HepG2 (cell line): ENCODE data around the gene IRF2BPL. TPM values are rescaled to one million over a fixed set of nuclear protein-coding genes. Genes with fewer than 3 reads are reported as not detected.

ENCODE experiments used
- ATAC-seq: fragments of 200-7000 bp; cut with Tn5 transposase; 3 replicates; pipeline ENCODE4 v1.9.1; 2020; ENCODE audit warnings: mild to moderate bottlenecking, moderate library complexity
- BruUV-seq: library from RNA; stranded (reverse); fragments of 400-500 nt; replicated peaks from 2 replicates; lab custom pipeline; 2021; lab: Mats Ljungman, UMichigan
- CTCF ChIA-PET: fragments of 300-600 bp; formaldehyde crosslinking; extraction: SDS; loops from one replicate; lab custom pipeline; 2021; ENCODE audit warnings: low total read pairs, inconsistent platforms, low intra/inter-chr PET ratio; lab: Yijun Ruan, JAX
- POLR2A ChIA-PET: fragments of 350-600 bp; sonication (Branson Sonifier 250); formaldehyde crosslinking; loops from one replicate; lab custom pipeline; 2020; ENCODE audit warnings: antibody characterized with exemption, inconsistent platforms; lab: Yijun Ruan, JAX
- DNase-seq: peaks from one replicate; pipeline ENCODE4 v3.0.0-alpha.2; 2015; ENCODE audit warnings: low spot score
- FAIRE-seq: peaks from 3 replicates; lab custom pipeline; 2011; peaks lifted over from hg19 to GRCh38; lab: Jason Lieb, UNC
- H2AFZ ChIP-seq: one replicate; pipeline ENCODE4 v1.6.1; 2011; ENCODE audit warnings: low read length, inconsistent platforms
- H3K27ac ChIP-seq: fragments of 300-600 bp; 3 replicates; pipeline ENCODE4 v1.8.0; 2011; ENCODE audit warnings: mixed run types, mild to moderate bottlenecking, mixed read lengths, low read length, inconsistent platforms; ENCODE audit not compliant: insufficient read depth; ENCODE audit errors: extremely low read length
- H3K27me3 ChIP-seq, 2 experiments: fragments of 200-600 bp in 1 of 2; 2 replicates in 1 of 2; 3 replicates in 1 of 2; pipeline versions ENCODE4 v1.6.0 to v1.8.0; 2011; ENCODE audit warnings: low read length in 2 of 2, mild to moderate bottlenecking in 2 of 2, moderate library complexity in 2 of 2, inconsistent platforms in 1 of 2; ENCODE audit not compliant: insufficient read depth in 2 of 2, control insufficient read depth in 1 of 2
- H3K36me3 ChIP-seq, 2 experiments: fragments of 200-600 bp in 1 of 2; replicated peaks in 1 of 2; 2 replicates in 1 of 2; 3 replicates in 1 of 2; pipeline versions ENCODE4 v1.5.1 to v1.8.0; 2011; ENCODE audit warnings: low read length in 2 of 2, inconsistent platforms in 1 of 2; ENCODE audit not compliant: insufficient read depth in 2 of 2, control insufficient read depth in 1 of 2
- H3K4me1 ChIP-seq: 2 replicates; pipeline ENCODE4 v1.5.1; 2012; ENCODE audit warnings: low read length, inconsistent platforms; ENCODE audit not compliant: insufficient read depth
- H3K4me2 ChIP-seq: 2 replicates; pipeline ENCODE4 v1.6.0; 2011; ENCODE audit warnings: low read depth, low read length, inconsistent platforms
- H3K4me3 ChIP-seq, 3 experiments: fragments of 200-600 bp in 1 of 3; sonication (generic), shearing (Covaris generic) in 1 of 3; replicated peaks in 1 of 3; 2 replicates each; pipeline ENCODE4 v1.5.1; 2011 to 2016; ENCODE audit warnings: low read length in 3 of 3, inconsistent platforms in 2 of 3, low read depth in 2 of 3, mild to moderate bottlenecking in 2 of 3, control low read depth in 1 of 3, mixed read lengths in 1 of 3; ENCODE audit not compliant: insufficient read depth in 1 of 3
- H3K79me2 ChIP-seq: one replicate; pipeline ENCODE4 v1.6.1; 2011; ENCODE audit warnings: low read length, inconsistent platforms; ENCODE audit not compliant: insufficient read depth
- H3K9ac ChIP-seq: 2 replicates; pipeline ENCODE4 v1.6.0; 2011; ENCODE audit warnings: mild to moderate bottlenecking, low read depth, low read length, inconsistent platforms; ENCODE audit not compliant: insufficient read depth
- H3K9me3 ChIP-seq: 2 replicates; pipeline ENCODE4 v1.5.1; 2012; ENCODE audit warnings: mild to moderate bottlenecking, low read length
- H4K20me1 ChIP-seq: 2 replicates; pipeline ENCODE4 v1.6.0; 2011; ENCODE audit warnings: inconsistent platforms, mild to moderate bottlenecking, low read length, moderate library complexity; ENCODE audit not compliant: insufficient read depth
- ELF4 ChIP-seq: sonication (generic); formaldehyde crosslinking; IDR thresholded peaks from 2 replicates; pipeline ENCODE4 v1.5.0; 2020; ENCODE audit warnings: missing genetic modification reagents, mild to moderate bottlenecking, moderate library complexity, borderline replicate concordance
- HDAC6 ChIP-seq: fragments of 200-600 bp; sonication (generic); IDR thresholded peaks from 2 replicates; pipeline ENCODE4 v1.7.0; 2017; ENCODE audit warnings: mild to moderate bottlenecking, antibody characterized with exemption, low read length, low read depth
- HNF4A ChIP-seq: sonication (generic); formaldehyde crosslinking; IDR thresholded peaks from 2 replicates; pipeline ENCODE4 v1.4.0; 2020; ENCODE audit warnings: missing genetic modification reagents
- JUN ChIP-seq: sonication (generic); formaldehyde crosslinking; IDR thresholded peaks from 2 replicates; pipeline ENCODE4 v1.4.0; 2020; ENCODE audit warnings: mild to moderate bottlenecking, missing genetic modification reagents
- MLLT10 ChIP-seq: sonication (generic); formaldehyde crosslinking; IDR thresholded peaks from 2 replicates; pipeline ENCODE4 v1.4.0; 2020; ENCODE audit warnings: missing genetic modification reagents
- NPAS2 ChIP-seq: sonication (generic); formaldehyde crosslinking; IDR thresholded peaks from 2 replicates; pipeline ENCODE4 v1.8.0; 2022; ENCODE audit warnings: mild to moderate bottlenecking, missing genetic modification reagents, borderline replicate concordance
- RAD21 ChIP-seq: fragments of 450-650 bp; formaldehyde crosslinking; IDR thresholded peaks from 2 replicates; pipeline ENCODE4 v1.5.0; 2020; ENCODE audit warnings: mild to moderate bottlenecking
- SAP130 ChIP-seq: IDR thresholded peaks from 2 replicates; pipeline ENCODE4 v1.6.1; 2016; ENCODE audit warnings: low read depth
- SIX1 ChIP-seq: sonication (generic); formaldehyde crosslinking; IDR thresholded peaks from 2 replicates; pipeline ENCODE4 v1.4.0; 2020; ENCODE audit warnings: missing genetic modification reagents, borderline replicate concordance
- TBX2 ChIP-seq: sonication (generic); formaldehyde crosslinking; IDR thresholded peaks from 2 replicates; pipeline ENCODE4 v1.5.0; 2020; ENCODE audit warnings: missing genetic modification reagents, mild to moderate bottlenecking, borderline replicate concordance
- ZFAT ChIP-seq: sonication (generic); formaldehyde crosslinking; conservative IDR thresholded peaks from 2 replicates; pipeline ENCODE4 v1.8.1; 2023; ENCODE audit warnings: missing genetic modification reagents, inconsistent platforms
- ZKSCAN1 ChIP-seq: fragments of 150-350 bp; IDR thresholded peaks from 2 replicates; pipeline ENCODE4 v1.6.1; 2014; ENCODE audit warnings: low read length
- ZNF546 ChIP-seq: sonication (generic); formaldehyde crosslinking; conservative IDR thresholded peaks from 2 replicates; pipeline ENCODE4 v1.8.1; 2023; ENCODE audit warnings: mild to moderate bottlenecking, missing genetic modification reagents
- ZNF552 ChIP-seq: sonication (generic); formaldehyde crosslinking; IDR thresholded peaks from 2 replicates; pipeline ENCODE4 v1.9.0; 2022; ENCODE audit warnings: missing genetic modification reagents, mild to moderate bottlenecking, borderline replicate concordance
- ZNF660 ChIP-seq: sonication (generic); formaldehyde crosslinking; IDR thresholded peaks from 2 replicates; pipeline ENCODE4 v1.5.1; 2020; ENCODE audit warnings: mild to moderate bottlenecking, low read depth, missing genetic modification reagents, borderline replicate concordance
- ZSCAN21 ChIP-seq: sonication (generic); formaldehyde crosslinking; IDR thresholded peaks from 2 replicates; pipeline ENCODE4 v1.8.0; 2022; ENCODE audit warnings: mild to moderate bottlenecking, missing genetic modification reagents, moderate library complexity, borderline replicate concordance
- WGBS: methylation state at CpG from one replicate; pipeline ENCODE4 v1.1.6; 2017; ENCODE audit warnings: low lambda C conversion rate; 5-methylcytosine and 5-hydroxymethylcytosine counted together
- in situ Hi-C: cut with HindIII; loops from 2 replicates; pipeline ENCODE4 v1.10.0; 2017; ENCODE audit warnings: low pct_unique_long_range_greater_than_20kb; ENCODE audit not compliant: extremely low pct_ligation_motif_present
- intact Hi-C: fragments of 100-400 bp; cut with micrococcal nuclease; formaldehyde crosslinking; loops from one replicate; pipeline ENCODE4 v1.10.0; 2022; ENCODE audit not compliant: unreplicated experiment
- polyA plus RNA-seq, 8 experiments: library from polyadenylated mRNA; depleted of rRNA in 3 of 8; stranded (reverse) in 7 of 8; unstranded in 1 of 8; fragments of >200 nt; fragmentation: Illumina TruSeq in 4 of 8; extraction: Trizol in 4 of 8; gene quantifications; 2 replicates each; pipeline versions ENCODE4 v1.2.1 to v1.2.3, GENCODE V29; 2011 to 2016; ENCODE audit warnings: low read depth in 4 of 8, missing spikeins in 1 of 8, mixed read lengths in 1 of 8; ENCODE audit not compliant: insufficient read depth in 1 of 8
- total RNA-seq, 5 experiments: library from RNA; depleted of rRNA; stranded (reverse); fragments of >200 nt; fragmentation: Illumina TruSeq; extraction: Trizol; gene quantifications; 2 replicates each; pipeline ENCODE4 v1.2.3, GENCODE V29; 2016; ENCODE audit warnings: low read depth in 1 of 5
- TF ChIP-seq, protein P1 (sequence below): IDR thresholded peaks from 2 replicates; pipeline ENCODE4 v1.6.1; 2016; ENCODE audit warnings: missing compliant biosample characterization, missing genetic modification reagents, borderline replicate concordance
- TF ChIP-seq, protein P2 (sequence below): sonication (generic); formaldehyde crosslinking; IDR thresholded peaks from 2 replicates; pipeline ENCODE4 v1.5.0; 2020; ENCODE audit warnings: mild to moderate bottlenecking, low read depth, missing genetic modification reagents, borderline replicate concordance

Gene IRF2BPL
- total and polyA plus RNA-seq, 2 of the 13 experiments (the other 11 are each of a cell fraction or from before 2014, with no cell fraction given): 6.6 to 8.4 TPM

DNA sequence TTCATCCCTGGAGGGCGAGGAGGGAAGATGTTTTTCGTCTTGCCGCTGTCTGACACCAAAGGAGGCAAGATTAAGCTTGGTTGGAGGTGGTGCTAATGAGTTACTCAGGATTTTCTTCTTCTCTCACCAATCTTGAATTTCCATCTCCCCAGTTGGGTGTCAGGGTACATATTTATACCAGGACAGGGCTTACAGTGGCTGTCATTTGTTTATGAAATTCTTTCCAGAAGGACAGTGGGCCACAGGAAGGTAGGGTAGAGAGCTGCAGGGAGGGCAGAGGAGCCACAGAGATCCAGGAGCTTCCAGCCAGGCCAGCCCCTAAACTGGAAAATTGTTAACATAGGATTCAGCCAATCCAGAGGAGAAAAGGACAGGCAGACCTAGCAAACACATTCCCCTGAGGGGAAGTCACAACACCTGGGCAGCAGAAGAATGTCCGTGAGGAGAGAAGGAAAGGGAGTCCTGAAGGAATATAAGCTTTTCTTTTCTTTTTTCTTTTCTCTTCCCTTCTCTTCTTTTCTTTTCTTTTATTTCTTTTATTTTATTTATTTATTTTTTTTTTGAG lies 40.5 kb downstream of the IRF2BPL start:
- Histone ChIP-seq H3K4me1 (peaks cover 29% of the 10 kb centered on the region), H3K4me2 (no peak overlapping the region), H3K79me2 (no peaks in the 10 kb centered on the region), H3K4me3 (no peak overlapping the region), H3K27me3 (peaks cover 0 to 1% of the 10 kb centered on the region in 2 experiments; a peak in 1 of 5 replicates), H3K9ac (no peak overlapping the region), H4K20me1 (no peaks in the 10 kb centered on the region), H3K36me3 (no peaks in the 10 kb centered on the region), H2AFZ (no peak overlapping the region), H3K9me3 (no peaks in the 10 kb centered on the region)
- no peak for DNase-seq
- FAIRE-seq: no peak
- in situ Hi-C loops: no loop called here
- POLR2A ChIA-PET: interaction anchor here (0.8 kb wide), 1 partner anchor 41 kb away, joined by 3 read pairs; the partner anchor contains the start of gene IRF2BPL
- ATAC-seq: no peak
- 60% methylated on average over 4 of the region's 4 CpGs for WGBS
- no peak for TF ChIP-seq NPAS2 (CRISPR knock-in tag)
- TF ChIP-seq ZNF546 (CRISPR knock-in tag): no peak
- TF ChIP-seq ZNF552 (CRISPR knock-in tag): no peak
- no peak for TF ChIP-seq RAD21
- no peak for TF ChIP-seq SIX1
- no peak for TF ChIP-seq ZKSCAN1
- TF ChIP-seq, all 625 proteins: peak for 0
- BruUV-seq: no TSS peak
- H3K27ac ChIP-seq: no peak overlapping the region
- CTCF ChIA-PET: no interaction called here
- intact Hi-C loops: no loop called here

DNA sequence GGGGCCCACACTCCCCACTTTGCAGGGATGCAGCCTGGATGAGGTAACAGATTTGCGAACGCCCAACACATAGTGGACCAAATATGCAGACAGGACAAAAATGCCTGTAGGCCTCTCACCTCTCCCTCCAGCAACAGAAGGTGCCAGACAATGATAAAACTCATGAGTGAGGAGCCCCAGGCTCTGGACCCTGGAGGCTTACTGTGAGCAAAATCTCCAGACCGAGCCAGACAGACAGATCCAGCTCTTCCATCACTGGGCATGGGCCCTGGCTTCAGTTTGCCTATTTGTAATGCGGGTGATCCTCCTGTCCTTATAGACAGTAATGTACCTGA lies 42.3 kb downstream of the IRF2BPL start:
- no peak for DNase-seq
- CTCF ChIA-PET: no interaction called here
- no peak for ATAC-seq
- BruUV-seq: no TSS peak
- no peak for TF ChIP-seq HDAC6
- TF ChIP-seq JUN: no peak
- no peak for TF ChIP-seq TBX2 (CRISPR knock-in tag)
- no peak for TF ChIP-seq ELF4 (CRISPR knock-in tag)
- no peak for TF ChIP-seq ZNF660
- TF ChIP-seq, protein P1, sequence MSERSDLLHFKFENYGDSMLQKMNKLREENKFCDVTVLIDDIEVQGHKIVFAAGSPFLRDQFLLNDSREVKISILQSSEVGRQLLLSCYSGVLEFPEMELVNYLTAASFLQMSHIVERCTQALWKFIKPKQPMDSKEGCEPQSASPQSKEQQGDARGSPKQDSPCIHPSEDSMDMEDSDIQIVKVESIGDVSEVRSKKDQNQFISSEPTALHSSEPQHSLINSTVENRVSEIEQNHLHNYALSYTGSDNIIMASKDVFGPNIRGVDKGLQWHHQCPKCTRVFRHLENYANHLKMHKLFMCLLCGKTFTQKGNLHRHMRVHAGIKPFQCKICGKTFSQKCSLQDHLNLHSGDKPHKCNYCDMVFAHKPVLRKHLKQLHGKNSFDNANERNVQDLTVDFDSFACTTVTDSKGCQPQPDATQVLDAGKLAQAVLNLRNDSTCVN: no peak
- TF ChIP-seq, protein P2, sequence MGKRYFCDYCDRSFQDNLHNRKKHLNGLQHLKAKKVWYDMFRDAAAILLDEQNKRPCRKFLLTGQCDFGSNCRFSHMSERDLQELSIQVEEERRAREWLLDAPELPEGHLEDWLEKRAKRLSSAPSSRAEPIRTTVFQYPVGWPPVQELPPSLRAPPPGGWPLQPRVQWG (CRISPR knock-in tag): no peak
- TF ChIP-seq SAP130 (CRISPR knock-in tag): no peak
- no peak for TF ChIP-seq MLLT10 (CRISPR knock-in tag)
- TF ChIP-seq HNF4A (CRISPR knock-in tag): no peak
- no peak for TF ChIP-seq ZSCAN21 (CRISPR knock-in tag)
- no peak for TF ChIP-seq ZFAT
- TF ChIP-seq, all 625 proteins: peak for 0
- Histone ChIP-seq H3K27ac (no peak overlapping the region), H2AFZ (no peak overlapping the region), H3K4me2 (no peak overlapping the region), H3K36me3 (no peaks in the 10 kb centered on the region), H3K4me3 (no peak overlapping the region), H3K9ac (no peak overlapping the region), H3K4me1 (peaks cover 29% of the 10 kb centered on the region), H3K79me2 (no peaks in the 10 kb centered on the region), H4K20me1 (no peaks in the 10 kb centered on the region), H3K27me3 (peaks cover 0 to 1% of the 10 kb centered on the region in 2 experiments; a peak in 1 of 5 replicates), H3K9me3 (peaks cover 8% of the 10 kb centered on the region; the same call in 1 of the 2 replicates)
- no peak for FAIRE-seq
- in situ Hi-C loops (no loop called here), intact Hi-C loops (no loop called here)
- 48% methylated on average over 4 of the region's 4 CpGs for WGBS
- POLR2A ChIA-PET: no interaction called here
